Stimulated activated CD4-positive, alpha-beta T cell treated with anti-CD3 and anti-CD28 coated beads, Interleukin-4, amount 100 ng/mL, for 1 hour (primary cell): ENCODE results near the gene FGF2.
"Not testable (repeated sequence)": the region's sequence is repeated elsewhere in the genome, so short reads cannot be mapped to it uniquely, and the experiment has no call there.

Experiments
- DNase-seq: peaks from one replicate; pipeline ENCODE4 v3.0.0-alpha.2; 2020

FGF2 gene

GRCh38 chr4:122815248-122815647 is 11.4 kb upstream of the FGF2 start:
- no peak for DNase-seq

- no peak for DNase-seq
Observed at GRCh38 chr4:122816476-122816875, 10.2 kb upstream of the FGF2 start.

GRCh38 chr4:122819708-122820449 is 6.8 kb upstream of the FGF2 start:
- no peak for DNase-seq

GRCh38 chr4:122821092-122821491 is 5.5 kb upstream of the FGF2 start:
- DNase-seq, result no peak

- DNase-seq, result no peak
Observed at GRCh38 chr4:122822466-122822865, 4.2 kb upstream of the FGF2 start.

- no peak for DNase-seq
Observed at GRCh38 chr4:122823476-122823875, 3.2 kb upstream of the FGF2 start.

- DNase-seq, result no peak
Observed at GRCh38 chr4:122824616-122825015, 2.0 kb upstream of the FGF2 start.

- no peak for DNase-seq
Observed at GRCh38 chr4:122826079-122826527, 528 bp upstream of the FGF2 start.

GRCh38 chr4:122827258-122827878 is 737 bp downstream of the FGF2 start:
- DNase-seq, result peak; percentile 16

GRCh38 chr4:122827879-122828601 is 1.4 kb downstream of the FGF2 start:
- DNase-seq, result peak; percentile 34

- no peak for DNase-seq
Observed at GRCh38 chr4:122830426-122831095, 3.9 kb downstream of the FGF2 start.

GRCh38 chr4:122831515-122832196 is 5.0 kb downstream of the FGF2 start:
- DNase-seq, result no peak

- no peak for DNase-seq
Observed at GRCh38 chr4:122832732-122833131, 6.1 kb downstream of the FGF2 start.

- no peak for DNase-seq
Observed at GRCh38 chr4:122833999-122834398, 7.4 kb downstream of the FGF2 start.

- no peak for DNase-seq
Observed at GRCh38 chr4:122836941-122837340, 10.3 kb downstream of the FGF2 start.

- no peak for DNase-seq
Observed at GRCh38 chr4:122838034-122838433, 11.4 kb downstream of the FGF2 start.

- DNase-seq, result no peak
Observed at GRCh38 chr4:122842392-122842791, 15.8 kb downstream of the FGF2 start.

GRCh38 chr4:122842984-122843531 is 16.4 kb downstream of the FGF2 start:
- DNase-seq, result no peak

- DNase-seq, result not testable (repeated sequence)
Observed at GRCh38 chr4:122844391-122844790, 17.8 kb downstream of the FGF2 start.

- no peak for DNase-seq
Observed at GRCh38 chr4:122845066-122845465, 18.4 kb downstream of the FGF2 start.

GRCh38 chr4:122845760-122846159 is 19.1 kb downstream of the FGF2 start:
- no peak for DNase-seq

GRCh38 chr4:122847931-122848330 is 21.3 kb downstream of the FGF2 start:
- DNase-seq, result no peak
